Astrocyte (in vitro differentiated cells and primary cell): Measurements from ENCODE around the gene GIMAP8. TPM values are rescaled to one million over a fixed set of nuclear protein-coding genes. Genes with fewer than 3 reads are reported as not detected.

ENCODE experiments used
- DNase-seq: peaks from one replicate; pipeline ENCODE4 v3.0.0-alpha.2; 2010; ENCODE audit warnings: low read depth
- FAIRE-seq: peaks from 2 replicates; lab custom pipeline; 2011; peaks lifted over from hg19 to GRCh38; lab: Jason Lieb, UNC
- H2AFZ ChIP-seq: 2 replicates; pipeline ENCODE4 v1.6.0; 2012; ENCODE audit warnings: low read depth, low read length, inconsistent platforms
- H3K27ac ChIP-seq: 2 replicates; pipeline ENCODE4 v1.5.1; 2011; ENCODE audit warnings: low read depth, low read length, inconsistent platforms
- H3K27me3 ChIP-seq: 2 replicates; pipeline ENCODE4 v1.6.0; 2011; ENCODE audit warnings: low read length, inconsistent platforms; ENCODE audit not compliant: insufficient read depth
- H3K36me3 ChIP-seq: 2 replicates; pipeline ENCODE4 v1.5.1; 2011; ENCODE audit warnings: low read length, inconsistent platforms; ENCODE audit not compliant: insufficient read depth
- H3K4me1 ChIP-seq: 2 replicates; pipeline ENCODE4 v1.5.1; 2011; ENCODE audit warnings: low read length, inconsistent platforms; ENCODE audit not compliant: insufficient read depth
- H3K4me2 ChIP-seq: 2 replicates; pipeline ENCODE4 v1.6.0; 2012; ENCODE audit warnings: low read length, inconsistent platforms
- H3K4me3 ChIP-seq: 2 replicates; pipeline ENCODE4 v1.5.1; 2011; ENCODE audit warnings: low read depth, mild to moderate bottlenecking, low read length, inconsistent platforms; ENCODE audit not compliant: insufficient read depth
- H3K79me2 ChIP-seq: 2 replicates; pipeline ENCODE4 v1.6.0; 2012; ENCODE audit warnings: mild to moderate bottlenecking, low read length, inconsistent platforms; ENCODE audit not compliant: insufficient read depth
- H3K9ac ChIP-seq: 2 replicates; pipeline ENCODE4 v1.6.0; 2012; ENCODE audit warnings: mild to moderate bottlenecking, low read length, inconsistent platforms
- H3K9me3 ChIP-seq: 2 replicates; pipeline ENCODE4 v1.5.1; 2012; ENCODE audit warnings: low read depth, mild to moderate bottlenecking, low read length, inconsistent platforms; ENCODE audit not compliant: insufficient read depth
- H4K20me1 ChIP-seq: 2 replicates; pipeline ENCODE4 v1.6.0; 2012; ENCODE audit warnings: low read length, inconsistent platforms; ENCODE audit not compliant: insufficient read depth
- H3K27ac Mint-ChIP-seq: one replicate; pipeline ENCODE4 v1.8.0; 2021; ENCODE audit warnings: mild to moderate bottlenecking, mixed read lengths; ENCODE audit not compliant: unreplicated experiment
- H3K27me3 Mint-ChIP-seq: one replicate; pipeline ENCODE4 v1.8.0; 2021; ENCODE audit warnings: low read depth, mixed read lengths; ENCODE audit not compliant: unreplicated experiment
- H3K36me3 Mint-ChIP-seq: one replicate; pipeline ENCODE4 v1.8.0; 2021; ENCODE audit warnings: low read depth, mixed read lengths; ENCODE audit not compliant: unreplicated experiment
- H3K4me1 Mint-ChIP-seq: one replicate; pipeline ENCODE4 v1.8.0; 2021; ENCODE audit warnings: low read depth, mixed read lengths; ENCODE audit not compliant: unreplicated experiment
- H3K4me3 Mint-ChIP-seq: one replicate; pipeline ENCODE4 v1.8.0; 2021; ENCODE audit warnings: mild to moderate bottlenecking, moderate library complexity, mixed read lengths; ENCODE audit not compliant: unreplicated experiment
- H3K9me3 Mint-ChIP-seq: one replicate; pipeline ENCODE4 v1.8.0; 2021; ENCODE audit warnings: mild to moderate bottlenecking, mixed read lengths; ENCODE audit not compliant: unreplicated experiment
- CTCF ChIP-seq: IDR thresholded peaks from 2 replicates; pipeline ENCODE4 v1.5.1; 2011; ENCODE audit warnings: low read depth, mild to moderate bottlenecking, inconsistent platforms, low read length, moderate library complexity; ENCODE audit not compliant: insufficient read depth
- EZH2 ChIP-seq: IDR thresholded peaks from 2 replicates; pipeline ENCODE4 v1.6.1; 2012; ENCODE audit warnings: mild to moderate bottlenecking, low read length, inconsistent platforms; ENCODE audit not compliant: insufficient read depth
- total RNA-seq: library from RNA; stranded (reverse); gene quantifications from 2 replicates; pipeline ENCODE4 v1.2.1, GENCODE V29; 2021

GIMAP8 gene
- total RNA-seq, 1 donor from 2014 or later = not detected

- DNase-seq = no peak
- H3K9me3 ChIP-seq = no peaks in the 10 kb centered on the region
- H3K4me1 ChIP-seq = no peaks in the 10 kb centered on the region
- no peaks in the 10 kb centered on the region for H3K4me1 Mint-ChIP-seq
- no peak overlapping the region for H3K4me3 Mint-ChIP-seq
- no peak for FAIRE-seq
- no peaks in the 10 kb centered on the region for H3K27me3 ChIP-seq
- no peaks in the 10 kb centered on the region for H3K36me3 ChIP-seq
- no peak overlapping the region for H3K27ac Mint-ChIP-seq
- H3K79me2 ChIP-seq = no peaks in the 10 kb centered on the region
- H4K20me1 ChIP-seq = no peaks in the 10 kb centered on the region
- H3K4me2 ChIP-seq = no peak overlapping the region
- no peak overlapping the region for H3K27ac ChIP-seq
- TF ChIP-seq EZH2 (no peak), CTCF (no peak)
- H2AFZ ChIP-seq = no peak overlapping the region
- peaks cover 6% of the 10 kb centered on the region for H3K27me3 Mint-ChIP-seq
- H3K36me3 Mint-ChIP-seq = no peaks in the 10 kb centered on the region
- no peak overlapping the region for H3K9ac ChIP-seq
- no peak overlapping the region for H3K4me3 ChIP-seq
- peaks cover 12% of the 10 kb centered on the region for H3K9me3 Mint-ChIP-seq
These were observed 52.1 kb downstream of the GIMAP8 start for GRCh38 chr7:150502519-150502918.

- no peak overlapping the region for H3K27ac ChIP-seq
- H3K9me3 ChIP-seq = no peaks in the 10 kb centered on the region
- no peak overlapping the region for H3K9ac ChIP-seq
- no peaks in the 10 kb centered on the region for H3K79me2 ChIP-seq
- no peaks in the 10 kb centered on the region for H4K20me1 ChIP-seq
- FAIRE-seq (no peak), DNase-seq (no peak)
- H3K4me1 ChIP-seq = no peaks in the 10 kb centered on the region
- H3K36me3 Mint-ChIP-seq = no peaks in the 10 kb centered on the region
- H3K4me3 Mint-ChIP-seq = no peak overlapping the region
- no peaks in the 10 kb centered on the region for H3K27me3 ChIP-seq
- H2AFZ ChIP-seq = no peak overlapping the region
- H3K9me3 Mint-ChIP-seq = peaks cover 9% of the 10 kb centered on the region
- H3K27me3 Mint-ChIP-seq = peaks cover 4% of the 10 kb centered on the region
- no peak overlapping the region for H3K4me3 ChIP-seq
- H3K27ac Mint-ChIP-seq = no peak overlapping the region
- H3K36me3 ChIP-seq = no peaks in the 10 kb centered on the region
- H3K4me1 Mint-ChIP-seq = no peaks in the 10 kb centered on the region
- no peak overlapping the region for H3K4me2 ChIP-seq
- no peak for TF ChIP-seq EZH2
- no peak for TF ChIP-seq CTCF
These were observed 52.7 kb downstream of the GIMAP8 start for GRCh38 chr7:150503155-150503554.

- peaks cover 2% of the 10 kb centered on the region for H3K27me3 Mint-ChIP-seq
- H3K79me2 ChIP-seq = no peaks in the 10 kb centered on the region
- H3K36me3 ChIP-seq = no peaks in the 10 kb centered on the region
- no peaks in the 10 kb centered on the region for H3K4me1 ChIP-seq
- H3K4me3 ChIP-seq = no peak overlapping the region
- H3K9me3 Mint-ChIP-seq = peaks cover 8% of the 10 kb centered on the region
- no peaks in the 10 kb centered on the region for H3K27me3 ChIP-seq
- no peak overlapping the region for H2AFZ ChIP-seq
- H3K9me3 ChIP-seq = no peaks in the 10 kb centered on the region
- no peak overlapping the region for H3K4me3 Mint-ChIP-seq
- no peak for TF ChIP-seq CTCF
- TF ChIP-seq EZH2 = no peak
- H3K36me3 Mint-ChIP-seq = no peaks in the 10 kb centered on the region
- H3K9ac ChIP-seq = no peak overlapping the region
- FAIRE-seq (no peak), DNase-seq (no peak)
- H3K4me1 Mint-ChIP-seq = no peaks in the 10 kb centered on the region
- no peak overlapping the region for H3K4me2 ChIP-seq
- H3K27ac Mint-ChIP-seq = no peak overlapping the region
- no peak overlapping the region for H3K27ac ChIP-seq
- no peaks in the 10 kb centered on the region for H4K20me1 ChIP-seq
These were observed 53.2 kb downstream of the GIMAP8 start for GRCh38 chr7:150503581-150503980.
